ENCODE data around the gene GRB7.

Gene GRB7

DNA sequence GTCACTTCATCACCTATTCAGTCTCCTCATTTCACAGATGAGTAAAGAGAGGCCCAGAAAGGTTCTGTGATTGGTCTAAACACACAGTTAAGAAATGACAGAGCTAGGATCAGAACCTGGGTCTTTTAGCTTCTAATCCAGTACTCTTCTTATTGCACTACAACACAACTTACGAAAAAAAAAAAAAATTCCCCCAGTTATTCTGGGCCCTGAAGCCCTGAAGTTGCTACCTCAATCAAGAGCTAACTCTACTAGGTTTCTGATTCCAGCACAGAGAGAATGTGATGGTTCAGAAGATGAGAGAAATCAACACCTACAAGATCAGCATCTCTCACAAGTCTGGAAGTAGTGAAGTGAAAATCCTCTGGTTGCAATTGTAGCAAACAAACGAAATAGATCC lies 37.3 kb downstream of the GRB7 start:
- no peak for DNase-seq

DNA sequence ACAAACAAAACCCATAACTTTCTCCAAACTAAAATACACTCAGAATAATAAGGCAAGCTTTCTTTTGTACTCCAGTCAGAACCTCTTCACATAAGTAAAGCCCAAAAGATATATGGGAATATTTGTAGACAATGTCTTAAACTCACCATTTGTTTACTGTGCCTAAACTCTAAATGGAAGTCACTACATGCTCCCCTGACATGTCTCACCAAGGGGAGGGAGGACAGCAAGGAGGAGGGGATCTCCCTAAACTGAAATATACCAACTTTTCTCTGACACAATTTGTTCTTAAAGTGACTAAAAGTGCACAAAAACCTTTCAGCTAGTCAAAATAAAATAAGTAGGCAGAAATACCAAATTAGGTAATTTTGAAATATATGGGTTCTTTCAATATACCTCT lies 38.5 kb downstream of the GRB7 start:
- no peak for DNase-seq

DNA sequence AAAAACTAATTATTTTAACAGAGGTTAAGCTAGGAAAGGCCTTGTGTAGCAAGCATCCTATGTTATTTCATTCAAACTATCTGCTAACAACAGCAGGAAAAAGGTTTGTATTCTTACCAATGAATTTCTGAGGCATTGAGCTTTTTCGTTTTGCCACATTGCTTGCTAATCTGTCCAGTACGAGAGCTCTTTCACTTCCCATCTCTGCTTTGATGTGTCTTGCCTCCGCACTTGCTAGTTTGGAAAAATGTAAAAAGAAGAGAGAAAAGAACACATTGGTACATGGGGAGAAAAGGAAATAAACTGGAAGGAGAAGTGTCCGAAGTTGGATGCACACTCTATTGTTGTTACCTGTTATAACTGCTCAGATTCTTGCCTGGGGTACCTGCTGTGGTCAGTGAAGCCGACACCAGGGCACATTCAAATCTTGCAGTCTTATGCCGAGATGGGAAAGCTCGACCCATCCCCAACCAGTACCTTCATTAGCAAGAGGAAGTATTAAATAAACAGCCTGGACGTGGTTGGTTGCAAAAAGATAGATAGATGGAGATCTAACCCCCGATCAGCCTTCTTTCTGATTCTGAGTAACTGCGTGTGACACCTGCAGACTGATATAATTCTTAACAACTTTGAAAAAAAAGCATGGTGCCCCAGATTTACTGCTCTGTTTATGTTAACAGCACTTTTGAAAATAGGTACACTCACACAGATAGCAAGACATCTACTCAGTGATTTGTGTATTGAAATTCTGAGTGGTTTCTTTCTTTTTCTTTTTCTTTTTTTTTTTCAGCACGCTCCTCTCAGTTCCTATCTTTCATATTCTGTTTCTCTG lies 40.0 kb downstream of the GRB7 start:
- no peak for DNase-seq

DNA sequence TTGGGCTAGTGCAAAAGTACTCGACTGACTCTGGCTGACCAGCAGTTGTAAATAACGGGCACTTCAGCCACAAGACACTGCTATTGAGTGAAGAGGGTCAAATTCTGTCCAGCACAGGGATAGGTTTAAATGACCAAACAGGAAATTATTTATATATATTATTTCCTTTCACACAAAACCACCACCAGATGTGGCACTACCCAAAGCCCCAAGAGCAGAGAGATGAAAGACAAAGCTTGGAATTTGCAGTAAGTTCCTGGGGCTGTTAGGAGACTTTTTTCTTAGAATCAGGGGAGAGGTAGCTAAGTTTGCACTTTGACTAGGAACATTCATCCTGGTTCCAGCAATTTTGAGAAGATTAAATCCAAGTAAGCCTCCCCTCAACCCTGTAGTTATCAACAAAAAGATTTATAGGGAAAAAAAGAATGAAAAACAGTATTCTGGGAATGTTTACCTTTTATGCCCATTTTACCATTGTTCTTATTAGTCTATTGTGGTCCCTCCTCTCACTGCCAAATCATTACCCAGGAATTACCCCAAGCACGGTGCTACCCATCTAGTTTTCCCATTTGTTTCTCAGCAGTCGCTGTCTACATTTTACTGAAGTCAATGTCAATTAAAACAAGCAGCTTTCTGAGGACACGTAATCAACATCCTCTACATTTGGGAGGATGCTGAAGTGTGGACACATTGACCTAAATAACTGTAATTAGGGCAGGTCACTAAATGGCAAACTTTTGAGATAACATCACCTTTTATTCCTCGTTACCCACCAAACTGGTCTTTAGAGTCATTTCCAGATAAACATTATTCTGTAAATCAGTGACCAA lies 43.5 kb downstream of the GRB7 start:
- no peak for DNase-seq

DNA sequence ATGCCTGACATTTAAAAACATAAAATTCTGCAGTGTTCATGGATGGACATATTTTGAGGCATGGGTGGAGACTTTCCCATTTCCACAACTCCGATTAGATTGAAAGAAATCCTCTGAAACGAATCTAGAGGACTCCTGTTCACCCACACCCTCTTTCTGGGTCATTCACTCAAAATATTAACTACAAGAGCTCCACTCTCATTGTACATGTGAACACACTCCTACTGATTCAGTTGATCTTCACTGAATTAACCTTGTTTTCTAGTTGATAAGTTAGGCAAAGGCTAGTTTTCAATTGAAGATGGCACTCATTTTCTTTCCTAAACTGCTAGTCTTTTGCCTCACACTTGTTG lies 44.1 kb downstream of the GRB7 start:
- DNase-seq = no peak

DNA sequence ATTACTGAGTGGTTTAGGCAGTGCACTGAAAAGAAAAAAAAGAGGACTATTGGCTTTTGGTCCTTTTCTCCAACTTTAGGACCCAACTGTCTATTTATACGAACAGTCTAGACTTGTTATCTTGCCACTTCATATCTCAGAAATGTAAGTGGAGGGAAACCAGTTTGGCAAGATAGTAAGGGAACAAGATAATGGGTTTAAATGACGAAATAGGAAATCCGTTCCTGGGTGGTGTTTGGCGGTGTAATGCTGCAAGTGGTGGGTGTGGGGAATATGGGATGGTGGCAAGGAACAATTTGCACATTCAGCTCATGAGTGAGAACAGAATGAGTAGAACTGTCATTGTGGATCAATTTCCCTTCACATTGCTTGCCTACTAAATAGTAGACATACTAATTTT lies 44.7 kb downstream of the GRB7 start:
- DNase-seq = peak; percentile 23

DNA sequence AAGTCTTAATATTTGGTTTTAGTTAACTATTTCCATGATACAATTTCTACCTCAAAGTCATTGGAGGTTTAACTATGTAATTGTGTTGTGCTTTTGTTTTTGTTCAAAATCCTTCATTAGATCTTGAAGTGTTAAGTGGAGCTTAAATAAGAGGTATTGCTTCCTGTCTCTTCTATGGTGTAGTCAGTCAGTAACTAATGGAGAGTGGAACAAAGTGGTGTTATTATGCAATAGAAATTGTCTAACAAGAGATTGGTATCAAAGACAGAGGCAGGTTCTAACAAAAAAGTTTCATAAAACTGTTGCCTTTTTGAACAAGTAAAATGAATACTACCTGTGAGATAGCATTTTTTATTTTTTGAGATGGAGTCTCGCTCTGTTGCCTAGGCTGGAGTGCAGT lies 45.2 kb downstream of the GRB7 start:
- no peak for DNase-seq

DNA sequence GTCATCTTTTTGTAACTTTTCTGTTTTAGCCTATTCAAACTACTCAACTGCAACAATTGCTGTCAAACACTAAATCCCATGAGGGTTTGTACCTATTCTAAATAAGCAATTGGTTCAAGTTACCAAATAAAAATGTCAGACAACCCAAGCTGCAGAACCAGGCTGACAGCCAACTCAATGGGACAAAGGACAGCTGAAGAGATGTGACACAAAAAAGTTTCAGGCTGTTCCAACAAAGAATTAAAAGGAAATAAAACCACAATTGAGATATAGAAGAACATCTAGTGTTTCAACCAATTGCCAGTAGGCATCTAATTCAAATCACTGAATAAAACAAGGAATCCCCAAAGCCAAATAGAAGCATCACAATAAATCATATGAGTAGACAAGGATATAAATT lies 49.3 kb downstream of the GRB7 start:
- DNase-seq = no peak

DNA sequence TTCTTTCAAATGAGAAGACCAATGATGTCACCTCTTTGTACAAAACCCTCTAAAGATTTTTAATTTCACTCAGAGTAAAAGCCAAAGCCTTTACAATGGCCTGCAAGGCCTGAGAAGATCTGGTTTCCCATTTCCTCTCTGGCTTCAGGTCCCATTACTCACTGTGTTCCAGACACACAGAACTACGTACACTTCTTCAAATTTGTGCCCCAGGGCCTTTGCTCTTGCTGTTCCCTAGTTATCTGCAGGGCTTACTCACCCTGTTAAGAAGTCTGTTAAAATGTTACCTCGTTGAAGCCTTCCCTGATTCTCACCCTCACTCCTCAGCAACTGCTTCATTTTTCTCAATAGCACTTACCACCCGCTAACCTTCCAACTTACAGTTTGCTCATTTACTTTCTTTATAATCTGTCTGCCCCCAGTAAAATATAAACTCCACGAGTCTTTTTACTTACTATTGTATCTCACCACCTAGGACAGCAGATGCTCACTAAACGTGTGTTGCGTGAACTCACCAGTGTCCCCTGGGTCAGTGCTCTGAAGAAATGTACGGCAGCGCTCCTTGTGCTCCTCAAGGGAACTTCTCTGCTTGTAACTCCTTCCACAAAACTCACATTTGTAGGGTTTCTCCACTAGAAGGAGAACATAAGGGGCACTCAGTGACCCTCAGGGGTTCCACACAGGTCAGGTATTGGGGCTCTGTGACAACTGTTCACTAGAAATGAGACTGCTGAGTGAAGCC lies 50.2 kb downstream of the GRB7 start:
- DNase-seq = no peak

DNA sequence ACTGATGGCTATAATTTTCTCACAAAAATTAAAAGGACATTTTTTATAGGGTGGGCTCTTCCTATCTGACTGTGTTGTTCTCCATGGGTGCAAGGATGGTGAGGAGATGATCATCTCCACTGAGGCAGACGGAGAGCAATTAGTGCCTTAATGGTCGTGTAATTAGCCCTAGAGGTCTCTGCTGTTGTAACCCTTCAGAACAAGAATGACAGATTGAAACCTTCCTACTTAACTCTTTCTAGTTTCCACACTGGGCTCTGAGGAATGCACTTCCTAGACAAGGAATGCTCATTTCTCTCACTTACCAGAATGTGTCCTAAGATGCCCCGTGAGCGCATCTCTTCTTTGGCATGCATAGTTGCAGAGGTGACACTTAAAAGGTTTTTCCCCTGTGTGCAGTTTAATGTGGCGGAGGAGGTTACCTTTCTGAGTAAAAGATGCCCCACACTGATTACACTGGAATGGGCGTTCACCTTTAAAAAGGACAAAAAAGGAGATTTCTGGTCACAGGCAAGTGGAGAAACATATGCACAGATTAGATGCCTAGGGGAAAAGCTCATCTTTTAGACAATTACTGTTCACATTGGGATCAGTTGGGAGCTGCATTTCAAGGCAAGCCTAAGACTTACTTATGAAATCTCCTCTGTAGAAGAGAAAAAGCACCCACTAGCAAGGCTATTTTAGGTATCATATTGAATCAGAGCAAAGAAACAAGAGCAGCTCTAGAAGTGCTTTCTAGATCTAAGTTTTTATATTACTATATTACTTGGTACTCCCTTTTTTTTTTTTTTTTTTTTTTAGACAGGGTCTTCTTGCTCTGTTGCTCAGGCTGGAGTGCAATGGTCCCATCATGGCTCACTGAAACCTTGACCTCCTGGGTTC lies 53.6 kb downstream of the GRB7 start:
- DNase-seq = no peak

DNA sequence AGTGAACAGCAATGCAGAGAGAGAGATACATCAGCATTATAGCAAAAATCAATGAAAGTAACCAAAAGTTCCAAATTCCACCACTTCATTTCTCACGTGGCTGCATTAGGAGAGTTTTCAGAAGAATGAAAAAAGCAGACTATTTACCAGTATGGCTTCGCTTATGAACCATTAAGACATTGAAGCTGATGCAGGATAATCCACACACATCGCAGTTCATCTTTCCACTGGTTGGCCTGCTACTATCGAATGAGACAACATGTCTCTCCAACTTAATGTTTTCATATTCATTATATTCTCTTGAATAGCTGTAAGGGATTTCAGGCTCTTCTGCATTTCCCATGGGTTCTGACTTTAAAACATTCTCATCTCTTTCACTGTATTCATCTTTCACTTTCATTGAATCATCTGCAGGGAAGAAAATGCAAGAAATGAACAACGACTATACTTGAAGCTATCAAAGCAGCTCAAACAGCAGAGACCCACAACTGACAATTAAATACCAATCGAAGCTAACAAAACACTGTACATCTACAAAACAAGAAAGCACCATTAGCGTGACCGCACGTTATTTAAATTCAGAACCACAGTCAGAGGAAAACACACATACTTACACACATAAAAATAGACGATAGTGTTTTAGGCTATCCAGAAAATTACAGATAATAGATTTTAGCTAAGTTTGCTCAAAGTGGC lies 54.9 kb downstream of the GRB7 start:
- DNase-seq = no peak

DNA sequence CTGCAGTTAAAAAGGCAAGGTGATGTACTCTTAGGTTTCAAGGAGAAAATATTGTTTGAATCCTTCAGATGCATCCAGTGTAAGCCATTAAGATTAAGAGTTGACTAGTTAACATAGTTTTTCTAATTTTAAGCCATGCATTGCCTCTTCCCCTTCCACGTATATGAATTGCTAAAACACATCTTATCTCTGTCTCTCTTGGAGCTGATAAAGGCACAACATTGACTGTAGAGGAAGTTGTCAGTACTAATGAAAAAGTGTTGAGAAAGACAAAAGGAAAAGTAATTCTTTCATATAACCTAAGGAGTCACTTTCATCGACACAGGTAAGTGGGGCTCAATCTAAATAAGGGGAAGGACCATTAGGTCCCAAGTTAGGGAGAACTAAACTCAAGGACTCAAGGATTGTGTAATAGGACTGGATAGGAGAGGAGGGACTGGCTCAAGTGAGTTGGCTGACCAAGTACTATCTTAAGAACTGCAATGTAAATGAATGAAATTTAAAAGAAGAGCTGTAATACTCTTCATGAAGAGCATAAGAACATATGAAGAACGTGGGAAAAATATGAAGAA lies 55.6 kb downstream of the GRB7 start:
- no peak for DNase-seq

DNA sequence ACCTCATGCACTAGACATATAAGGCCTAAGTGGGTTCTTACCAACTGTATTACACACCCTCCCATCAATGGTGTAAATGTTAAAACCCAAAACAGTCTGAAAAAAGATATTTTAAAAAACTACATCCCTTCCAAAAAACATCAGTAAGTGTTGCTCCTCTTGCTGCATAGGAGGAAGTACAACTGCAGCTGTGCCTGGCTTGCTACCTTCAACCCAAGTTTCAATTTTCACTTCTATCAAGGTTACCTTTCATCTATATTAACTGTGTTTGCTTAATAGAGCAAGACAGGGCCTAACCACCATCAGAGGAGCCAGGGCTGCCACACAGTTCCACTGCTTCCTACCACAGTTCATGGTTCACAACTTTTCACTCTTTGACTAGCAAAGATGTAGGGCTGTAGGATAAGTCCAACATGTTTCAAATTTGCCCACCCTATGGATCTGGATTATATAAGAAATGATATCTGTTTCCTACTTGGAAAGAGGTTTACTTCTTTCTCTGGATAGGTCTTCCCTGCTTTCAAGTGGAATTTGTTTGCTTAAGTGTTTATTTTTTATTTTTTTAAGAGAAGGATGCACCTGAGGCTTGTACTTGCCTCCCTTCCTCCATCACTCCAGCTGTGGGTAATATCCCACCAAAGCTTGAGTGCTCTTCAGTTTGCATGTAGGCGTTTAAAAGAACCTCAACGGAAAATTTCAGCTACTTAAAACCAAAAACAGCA lies 56.7 kb downstream of the GRB7 start:
- no peak for DNase-seq

Measured in NCI-H2029 (cell line).